HEK293 (cell line): ENCODE results near the gene CRTC2.

Experiments used
- BCL11B ChIP-seq: fragments of 450-650 bp; formaldehyde crosslinking; IDR thresholded peaks from 2 replicates; pipeline ENCODE4 v1.5.1; 2016; ENCODE audit warnings: low read depth, missing biosample characterization, missing genetic modification characterization
- BCL6B ChIP-seq: fragments of 450-650 bp; formaldehyde crosslinking; IDR thresholded peaks from 2 replicates; pipeline ENCODE4 v1.5.1; 2017; ENCODE audit warnings: missing biosample characterization, missing genetic modification characterization
- FEZF1 ChIP-seq: fragments of 450-650 bp; formaldehyde crosslinking; IDR thresholded peaks from 2 replicates; pipeline ENCODE4 v1.5.1; 2016; ENCODE audit warnings: missing biosample characterization, missing genetic modification characterization
- GLI4 ChIP-seq: fragments of 450-650 bp; formaldehyde crosslinking; IDR thresholded peaks from 2 replicates; pipeline ENCODE4 v1.5.1; 2016; ENCODE audit warnings: missing biosample characterization, missing genetic modification characterization
- KLF10 ChIP-seq: fragments of 450-650 bp; IDR thresholded peaks from 2 replicates; pipeline ENCODE4 v1.5.1; 2018; ENCODE audit warnings: missing biosample characterization, mild to moderate bottlenecking, missing genetic modification characterization
- KLF16 ChIP-seq: fragments of 450-650 bp; formaldehyde crosslinking; IDR thresholded peaks from 2 replicates; pipeline ENCODE4 v1.5.1; 2017; ENCODE audit warnings: missing biosample characterization, missing genetic modification characterization
- PRDM1 ChIP-seq: fragments of 450-650 bp; formaldehyde crosslinking; IDR thresholded peaks from 2 replicates; pipeline ENCODE4; 2016; ENCODE audit warnings: missing biosample characterization, missing genetic modification characterization
- SALL2 ChIP-seq: fragments of 450-650 bp; formaldehyde crosslinking; IDR thresholded peaks from 2 replicates; pipeline ENCODE4 v1.5.0; 2017; ENCODE audit warnings: missing biosample characterization, mild to moderate bottlenecking, missing genetic modification characterization, borderline replicate concordance
- SP2 ChIP-seq: fragments of 450-650 bp; formaldehyde crosslinking; IDR thresholded peaks from 2 replicates; pipeline ENCODE4 v1.5.1; 2016; ENCODE audit warnings: missing biosample characterization, missing genetic modification characterization
- YY2 ChIP-seq: fragments of 450-650 bp; formaldehyde crosslinking; IDR thresholded peaks from 2 replicates; pipeline ENCODE4 v1.5.1; 2016; ENCODE audit warnings: missing biosample characterization, missing genetic modification characterization
- ZBTB10 ChIP-seq: fragments of 450-650 bp; formaldehyde crosslinking; IDR thresholded peaks from 2 replicates; pipeline ENCODE4 v1.5.1; 2016; ENCODE audit warnings: missing biosample characterization, missing genetic modification characterization
- ZFP69B ChIP-seq: fragments of 450-650 bp; formaldehyde crosslinking; IDR thresholded peaks from 2 replicates; pipeline ENCODE4 v1.5.1; 2016; ENCODE audit warnings: missing biosample characterization, missing genetic modification characterization
- ZNF146 ChIP-seq: fragments of 450-650 bp; formaldehyde crosslinking; IDR thresholded peaks from 2 replicates; pipeline ENCODE4 v1.5.1; 2016; ENCODE audit warnings: missing biosample characterization, missing genetic modification characterization
- ZNF175 ChIP-seq: fragments of 450-650 bp; formaldehyde crosslinking; IDR thresholded peaks from 2 replicates; pipeline ENCODE4 v1.5.1; 2016; ENCODE audit warnings: missing biosample characterization, missing genetic modification characterization
- ZNF23 ChIP-seq: fragments of 450-650 bp; formaldehyde crosslinking; IDR thresholded peaks from 2 replicates; pipeline ENCODE4 v1.5.1; 2016; ENCODE audit warnings: missing biosample characterization, missing genetic modification characterization, borderline replicate concordance
- ZNF248 ChIP-seq: fragments of 450-650 bp; formaldehyde crosslinking; IDR thresholded peaks from 2 replicates; pipeline ENCODE4 v1.5.1; 2017; ENCODE audit warnings: missing biosample characterization, missing genetic modification characterization
- ZNF354C ChIP-seq: fragments of 450-650 bp; formaldehyde crosslinking; IDR thresholded peaks from 2 replicates; pipeline ENCODE4 v1.5.1; 2016; ENCODE audit warnings: missing biosample characterization, missing genetic modification characterization, low read depth, borderline replicate concordance
- ZNF394 ChIP-seq: fragments of 450-650 bp; formaldehyde crosslinking; IDR thresholded peaks from 2 replicates; pipeline ENCODE4 v1.5.1; 2016; ENCODE audit warnings: missing biosample characterization, missing genetic modification characterization, mild to moderate bottlenecking, moderate library complexity, borderline replicate concordance
- ZNF473 ChIP-seq: fragments of 450-650 bp; formaldehyde crosslinking; IDR thresholded peaks from 2 replicates; pipeline ENCODE4 v1.5.1; 2017; ENCODE audit warnings: missing biosample characterization, missing genetic modification characterization
- ZNF629 ChIP-seq: fragments of 450-650 bp; formaldehyde crosslinking; IDR thresholded peaks from 2 replicates; pipeline ENCODE4 v1.5.1; 2017; ENCODE audit warnings: missing biosample characterization, missing genetic modification characterization
- ZNF677 ChIP-seq: fragments of 450-650 bp; IDR thresholded peaks from 2 replicates; pipeline ENCODE4 v1.5.0; 2018; ENCODE audit warnings: missing biosample characterization, mild to moderate bottlenecking, missing genetic modification characterization, moderate library complexity
- ZNF76 ChIP-seq: fragments of 450-650 bp; formaldehyde crosslinking; IDR thresholded peaks from 2 replicates; pipeline ENCODE4; 2016; ENCODE audit warnings: low read depth, missing biosample characterization, missing genetic modification characterization, borderline replicate concordance
- ZNF777 ChIP-seq: fragments of 450-650 bp; formaldehyde crosslinking; IDR thresholded peaks from 2 replicates; pipeline ENCODE4 v1.5.1; 2017; ENCODE audit warnings: missing biosample characterization, missing genetic modification characterization, borderline replicate concordance
- ZNF785 ChIP-seq: fragments of 450-650 bp; formaldehyde crosslinking; IDR thresholded peaks from 2 replicates; pipeline ENCODE4 v1.5.1; 2016; ENCODE audit warnings: missing biosample characterization, missing genetic modification characterization
- TF ChIP-seq, protein P1 (sequence below): fragments of 450-650 bp; formaldehyde crosslinking; IDR thresholded peaks from 2 replicates; pipeline ENCODE4; 2016; ENCODE audit warnings: missing biosample characterization, missing genetic modification characterization
- TF ChIP-seq, protein P2 (sequence below): fragments of 450-650 bp; formaldehyde crosslinking; IDR thresholded peaks from 2 replicates; pipeline ENCODE4 v1.5.1; 2016; ENCODE audit warnings: missing biosample characterization, missing genetic modification characterization
- TF ChIP-seq, protein P3 (sequence below): fragments of 450-650 bp; formaldehyde crosslinking; IDR thresholded peaks from 2 replicates; pipeline ENCODE4 v1.5.1; 2017; ENCODE audit warnings: missing biosample characterization, mild to moderate bottlenecking, missing genetic modification characterization, moderate library complexity
- TF ChIP-seq, protein P4 (sequence below): fragments of 450-650 bp; formaldehyde crosslinking; IDR thresholded peaks from 2 replicates; pipeline ENCODE4 v1.5.1; 2017; ENCODE audit warnings: missing biosample characterization, missing genetic modification characterization

CRTC2 gene

GRCh38 chr1:153967107-153967999 is 8.9 kb upstream of the CRTC2 start, which contains the start of gene CREB3L4 (continued):
- TF ChIP-seq FEZF1 (peak; percentile 91), ZNF76 (tag by site-specific recombination) (peak; percentile 75), ZNF677 (tag by site-specific recombination) (no peak), SALL2 (no peak), KLF10 (tag by site-specific recombination) (no peak), BCL11B (tag by site-specific recombination) (peak; percentile 87), ZFP69B (no peak; the same call in 1 of the 2 replicates), ZNF354C (tag by site-specific recombination) (no peak), ZNF175 (tag by site-specific recombination) (no peak), ZNF473 (tag by site-specific recombination) (no peak), ZNF394 (tag by site-specific recombination) (peak; percentile 81), ZNF146 (tag by site-specific recombination) (0 out of 2 replicates have a peak, but pooled peaks have one; percentile 14), ZNF785 (tag by site-specific recombination) (no peak), YY2 (tag by site-specific recombination) (peak; percentile 65), KLF16 (tag by site-specific recombination) (no peak; the same call in none of the 2 replicates), ZBTB10 (tag by site-specific recombination) (0 out of 2 replicates have a peak, but pooled peaks have one; percentile 64), GLI4 (tag by site-specific recombination) (no peak; the same call in 1 of the 2 replicates), ZNF248 (tag by site-specific recombination) (no peak), ZNF777 (tag by site-specific recombination) (no peak), SP2 (tag by site-specific recombination) (peak; percentile 95), PRDM1 (tag by site-specific recombination) (peak; percentile 83), BCL6B (tag by site-specific recombination) (no peak), ZNF23 (tag by site-specific recombination) (no peak), ZNF629 (tag by site-specific recombination) (peak; percentile 59)
- TF ChIP-seq, protein P1, sequence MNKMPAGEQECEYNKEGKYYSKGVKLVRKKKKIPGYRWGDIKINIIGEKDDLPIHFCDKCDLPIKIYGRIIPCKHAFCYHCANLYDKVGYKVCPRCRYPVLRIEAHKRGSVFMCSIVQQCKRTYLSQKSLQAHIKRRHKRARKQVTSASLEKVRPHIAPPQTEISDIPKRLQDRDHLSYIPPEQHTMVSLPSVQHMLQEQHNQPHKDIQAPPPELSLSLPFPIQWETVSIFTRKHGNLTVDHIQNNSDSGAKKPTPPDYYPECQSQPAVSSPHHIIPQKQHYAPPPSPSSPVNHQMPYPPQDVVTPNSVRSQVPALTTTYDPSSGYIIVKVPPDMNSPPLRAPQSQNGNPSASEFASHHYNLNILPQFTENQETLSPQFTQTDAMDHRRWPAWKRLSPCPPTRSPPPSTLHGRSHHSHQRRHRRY (tag by site-specific recombination): no peak
- TF ChIP-seq, protein P2, sequence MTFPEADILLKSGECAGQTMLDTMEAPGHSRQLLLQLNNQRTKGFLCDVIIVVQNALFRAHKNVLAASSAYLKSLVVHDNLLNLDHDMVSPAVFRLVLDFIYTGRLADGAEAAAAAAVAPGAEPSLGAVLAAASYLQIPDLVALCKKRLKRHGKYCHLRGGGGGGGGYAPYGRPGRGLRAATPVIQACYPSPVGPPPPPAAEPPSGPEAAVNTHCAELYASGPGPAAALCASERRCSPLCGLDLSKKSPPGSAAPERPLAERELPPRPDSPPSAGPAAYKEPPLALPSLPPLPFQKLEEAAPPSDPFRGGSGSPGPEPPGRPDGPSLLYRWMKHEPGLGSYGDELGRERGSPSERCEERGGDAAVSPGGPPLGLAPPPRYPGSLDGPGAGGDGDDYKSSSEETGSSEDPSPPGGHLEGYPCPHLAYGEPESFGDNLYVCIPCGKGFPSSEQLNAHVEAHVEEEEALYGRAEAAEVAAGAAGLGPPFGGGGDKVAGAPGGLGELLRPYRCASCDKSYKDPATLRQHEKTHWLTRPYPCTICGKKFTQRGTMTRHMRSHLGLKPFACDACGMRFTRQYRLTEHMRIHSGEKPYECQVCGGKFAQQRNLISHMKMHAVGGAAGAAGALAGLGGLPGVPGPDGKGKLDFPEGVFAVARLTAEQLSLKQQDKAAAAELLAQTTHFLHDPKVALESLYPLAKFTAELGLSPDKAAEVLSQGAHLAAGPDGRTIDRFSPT (tag by site-specific recombination): peak; percentile 79
- TF ChIP-seq, protein P3, sequence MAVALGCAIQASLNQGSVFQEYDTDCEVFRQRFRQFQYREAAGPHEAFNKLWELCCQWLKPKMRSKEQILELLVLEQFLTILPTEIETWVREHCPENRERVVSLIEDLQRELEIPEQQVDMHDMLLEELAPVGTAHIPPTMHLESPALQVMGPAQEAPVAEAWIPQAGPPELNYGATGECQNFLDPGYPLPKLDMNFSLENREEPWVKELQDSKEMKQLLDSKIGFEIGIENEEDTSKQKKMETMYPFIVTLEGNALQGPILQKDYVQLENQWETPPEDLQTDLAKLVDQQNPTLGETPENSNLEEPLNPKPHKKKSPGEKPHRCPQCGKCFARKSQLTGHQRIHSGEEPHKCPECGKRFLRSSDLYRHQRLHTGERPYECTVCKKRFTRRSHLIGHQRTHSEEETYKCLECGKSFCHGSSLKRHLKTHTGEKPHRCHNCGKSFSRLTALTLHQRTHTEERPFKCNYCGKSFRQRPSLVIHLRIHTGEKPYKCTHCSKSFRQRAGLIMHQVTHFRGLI (tag by site-specific recombination): no peak
- TF ChIP-seq, protein P4, sequence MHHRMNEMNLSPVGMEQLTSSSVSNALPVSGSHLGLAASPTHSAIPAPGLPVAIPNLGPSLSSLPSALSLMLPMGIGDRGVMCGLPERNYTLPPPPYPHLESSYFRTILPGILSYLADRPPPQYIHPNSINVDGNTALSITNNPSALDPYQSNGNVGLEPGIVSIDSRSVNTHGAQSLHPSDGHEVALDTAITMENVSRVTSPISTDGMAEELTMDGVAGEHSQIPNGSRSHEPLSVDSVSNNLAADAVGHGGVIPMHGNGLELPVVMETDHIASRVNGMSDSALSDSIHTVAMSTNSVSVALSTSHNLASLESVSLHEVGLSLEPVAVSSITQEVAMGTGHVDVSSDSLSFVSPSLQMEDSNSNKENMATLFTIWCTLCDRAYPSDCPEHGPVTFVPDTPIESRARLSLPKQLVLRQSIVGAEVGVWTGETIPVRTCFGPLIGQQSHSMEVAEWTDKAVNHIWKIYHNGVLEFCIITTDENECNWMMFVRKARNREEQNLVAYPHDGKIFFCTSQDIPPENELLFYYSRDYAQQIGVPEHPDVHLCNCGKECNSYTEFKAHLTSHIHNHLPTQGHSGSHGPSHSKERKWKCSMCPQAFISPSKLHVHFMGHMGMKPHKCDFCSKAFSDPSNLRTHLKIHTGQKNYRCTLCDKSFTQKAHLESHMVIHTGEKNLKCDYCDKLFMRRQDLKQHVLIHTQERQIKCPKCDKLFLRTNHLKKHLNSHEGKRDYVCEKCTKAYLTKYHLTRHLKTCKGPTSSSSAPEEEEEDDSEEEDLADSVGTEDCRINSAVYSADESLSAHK (tag by site-specific recombination): 0 out of 2 replicates have a peak, but pooled peaks have one; percentile 21
